Measurements from ENCODE around the gene NEUROG2.
"Not testable (repeated sequence)": the region's sequence is repeated elsewhere in the genome, so short reads cannot be mapped to it uniquely, and the experiment has no call there.

The NEUROG2 gene

DNA sequence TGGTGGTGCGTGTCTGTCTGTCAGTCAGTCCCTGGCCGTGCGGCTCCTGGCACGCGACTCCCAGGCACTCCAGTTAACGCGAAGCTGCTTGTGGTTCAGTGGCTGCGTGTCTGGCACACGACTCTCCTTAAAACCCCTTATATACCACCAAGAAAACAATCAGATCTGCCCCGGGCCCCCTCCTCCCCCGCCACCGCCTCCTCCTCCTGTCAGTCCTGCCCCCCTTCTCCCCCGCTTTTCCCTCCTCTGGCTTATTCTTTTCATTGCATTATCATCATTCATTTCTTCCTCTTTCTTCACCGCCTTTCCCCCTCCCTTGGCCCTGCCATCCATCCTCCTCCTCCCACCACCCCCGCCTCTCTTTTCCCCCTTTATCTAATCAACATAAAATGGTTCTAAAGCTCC, at the start of gene NEUROG2:
TSS of gene NEUROG2 (minus strand) at position 115 of the 405 bp plus-strand sequence. CDS start 705 bp downstream, outside the sequence.
- no peak for DNase-seq (ENCODE audit: low read depth)

DNA sequence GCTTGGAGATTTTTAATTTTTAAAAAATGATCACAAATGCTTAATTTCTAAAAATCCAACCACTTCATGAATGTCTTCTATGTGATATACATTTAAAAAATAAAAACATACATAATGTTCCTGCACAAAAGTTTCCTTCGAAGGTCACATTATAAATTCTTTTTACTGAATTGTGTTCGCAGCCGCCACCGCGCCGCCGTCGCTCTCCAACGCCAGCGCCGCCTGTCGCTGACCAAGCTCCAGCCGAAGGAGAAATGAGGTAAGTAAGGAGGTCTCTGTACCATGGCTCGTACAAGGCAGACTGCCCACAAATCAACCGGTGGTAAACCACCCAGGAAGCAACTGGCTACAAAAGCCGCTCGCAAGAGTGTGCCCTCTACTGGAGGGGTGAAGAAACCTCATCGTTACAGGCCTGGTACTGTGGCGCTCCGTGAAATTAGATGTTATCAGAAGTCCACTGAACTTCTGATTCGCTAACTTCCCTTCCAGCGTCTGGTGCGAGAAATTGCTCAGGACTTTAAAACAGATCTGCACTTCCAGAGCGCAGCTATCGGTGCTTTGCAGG, 48.8 kb upstream of the NEUROG2 start:
- no peak for DNase-seq (ENCODE audit: low read depth)

DNA sequence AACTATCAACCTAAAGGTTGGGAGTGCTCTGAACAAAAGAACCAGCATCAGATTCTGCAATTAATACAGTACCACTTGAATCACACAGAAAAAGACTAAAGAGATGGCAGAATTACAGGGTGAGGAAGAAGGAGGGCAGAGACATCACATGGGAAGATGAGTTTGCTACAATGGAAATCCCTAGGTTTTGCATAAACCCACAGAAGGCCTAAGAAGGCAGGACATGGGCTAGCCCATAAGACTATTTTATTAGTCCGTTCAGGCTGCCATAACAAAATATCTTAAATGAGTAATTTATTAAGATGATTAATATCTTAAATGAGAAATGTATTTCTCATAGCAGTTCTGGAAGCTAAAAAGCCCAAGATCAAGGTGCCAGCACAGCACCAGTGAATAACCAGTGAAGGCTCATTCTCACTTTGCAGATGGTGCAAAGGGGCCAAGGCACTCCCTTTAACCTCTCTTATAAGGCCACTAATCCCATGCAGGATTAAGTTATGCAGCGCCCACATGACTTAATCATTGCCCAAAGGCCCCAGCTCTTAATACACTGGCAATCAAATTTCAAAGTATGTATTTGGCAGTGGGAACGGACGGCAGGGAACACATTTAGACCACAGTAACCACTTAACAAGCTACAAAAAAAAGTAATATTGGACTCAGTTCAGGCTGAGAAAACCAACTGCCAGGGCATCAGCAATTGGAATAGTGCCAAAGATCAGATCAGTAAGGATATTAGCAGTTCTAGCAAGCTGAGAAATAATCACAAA, 47.6 kb upstream of the NEUROG2 start:
- DNase-seq (ENCODE audit: low read depth): no peak

DNA sequence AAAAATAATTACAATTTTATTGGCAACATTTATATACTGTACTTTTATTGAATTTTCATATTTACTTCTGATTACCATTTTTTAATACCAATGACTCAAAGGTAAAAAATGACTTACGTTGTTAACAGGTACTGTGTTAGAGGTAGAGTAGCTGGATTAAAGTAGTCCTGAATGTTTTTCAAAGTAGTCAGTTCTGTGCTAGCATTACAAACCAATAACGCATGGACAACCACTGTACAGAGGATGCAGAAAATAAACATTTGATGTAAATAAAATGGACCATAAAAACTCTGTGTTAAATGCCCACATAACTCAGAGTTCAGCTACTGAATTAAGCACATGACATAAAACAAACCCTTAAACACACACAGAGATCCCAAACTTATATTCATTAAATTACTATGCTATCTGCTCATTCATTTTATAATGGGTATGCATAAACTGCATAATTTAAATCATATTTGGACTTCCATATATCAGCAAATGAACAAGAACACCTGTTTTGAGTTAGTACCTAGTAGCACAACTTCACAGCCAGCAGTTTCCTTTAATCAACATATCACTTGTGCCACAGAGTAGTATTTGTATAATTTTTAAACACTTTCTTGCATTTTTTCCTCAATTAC, 46.4 kb upstream of the NEUROG2 start:
- no peak for DNase-seq (ENCODE audit: low read depth)

DNA sequence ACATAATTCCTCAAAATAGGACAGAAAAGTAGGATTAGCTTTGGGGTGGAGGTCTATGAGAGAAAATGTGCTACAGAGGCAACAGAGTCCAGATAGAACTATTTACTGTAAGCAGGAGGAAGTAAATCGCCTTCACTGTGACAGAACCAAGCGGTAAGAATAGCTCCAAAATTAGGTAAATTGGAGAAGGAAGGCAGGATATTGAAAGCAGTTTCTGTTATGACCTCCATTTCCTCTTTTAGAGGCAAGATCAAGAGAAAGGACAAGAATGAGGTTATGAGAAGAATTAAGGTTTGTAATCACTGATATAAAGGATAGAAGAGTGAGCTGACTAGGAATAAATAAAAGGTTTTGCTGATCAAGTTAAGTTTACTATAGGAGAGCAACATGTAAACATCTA, 44.1 kb upstream of the NEUROG2 start:
- no peak for DNase-seq (ENCODE audit: low read depth)

DNA sequence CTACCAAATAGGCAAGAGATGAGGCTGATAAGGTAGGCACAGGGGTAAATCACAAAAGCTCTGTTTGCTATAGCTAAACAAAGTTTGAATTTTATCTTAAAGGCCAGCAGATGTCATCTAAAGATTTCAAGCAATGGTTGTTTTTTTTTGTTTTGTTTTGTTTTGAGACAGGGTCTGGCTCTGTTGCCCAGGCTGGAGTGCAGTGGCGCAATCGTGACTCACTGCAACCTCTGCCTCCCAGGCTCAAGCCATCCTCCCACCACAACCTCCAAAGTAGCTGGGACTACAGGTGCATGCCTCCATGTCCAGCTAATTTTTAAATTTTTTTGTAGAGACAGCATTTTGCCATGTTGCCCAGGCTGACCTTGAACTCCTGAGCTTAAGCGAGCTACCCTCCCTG, 43.1 kb upstream of the NEUROG2 start:
- no peak for DNase-seq (ENCODE audit: low read depth)

DNA sequence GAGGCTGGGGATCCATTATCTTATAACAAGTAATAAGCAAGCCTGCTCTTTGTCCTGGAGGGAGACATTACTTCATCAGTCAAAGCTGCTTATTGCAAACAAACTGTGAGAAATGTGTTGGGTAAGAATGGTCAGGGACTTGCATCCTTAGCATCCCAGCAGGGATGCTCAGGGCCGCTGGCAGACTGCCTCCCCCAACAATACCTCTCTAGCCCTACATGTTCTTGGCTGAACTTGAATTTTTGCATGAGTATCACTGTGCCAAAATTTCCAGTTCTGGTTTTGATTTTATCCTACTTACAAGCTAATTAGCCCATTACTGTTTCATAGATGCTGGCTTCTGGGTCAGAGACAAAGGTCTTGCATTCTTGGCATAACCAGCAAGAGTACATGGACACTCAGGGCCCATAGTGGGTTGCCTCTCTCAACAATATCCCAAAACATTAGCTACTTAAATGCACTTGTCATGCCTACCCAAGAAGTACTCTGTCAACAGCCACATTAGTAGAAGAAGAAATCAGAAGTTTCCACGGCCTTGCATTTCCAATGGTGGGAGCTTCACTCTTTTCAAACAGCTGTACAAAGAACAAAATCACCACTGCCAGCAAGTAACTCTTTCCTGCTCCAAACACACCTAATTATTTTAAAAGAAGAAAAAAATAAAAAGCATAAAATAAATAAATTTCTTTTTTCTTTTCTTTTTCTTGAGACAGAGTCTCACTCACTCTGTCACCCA, 41.9 kb upstream of the NEUROG2 start:
- peak; percentile 44 for DNase-seq (ENCODE audit: low read depth)

DNA sequence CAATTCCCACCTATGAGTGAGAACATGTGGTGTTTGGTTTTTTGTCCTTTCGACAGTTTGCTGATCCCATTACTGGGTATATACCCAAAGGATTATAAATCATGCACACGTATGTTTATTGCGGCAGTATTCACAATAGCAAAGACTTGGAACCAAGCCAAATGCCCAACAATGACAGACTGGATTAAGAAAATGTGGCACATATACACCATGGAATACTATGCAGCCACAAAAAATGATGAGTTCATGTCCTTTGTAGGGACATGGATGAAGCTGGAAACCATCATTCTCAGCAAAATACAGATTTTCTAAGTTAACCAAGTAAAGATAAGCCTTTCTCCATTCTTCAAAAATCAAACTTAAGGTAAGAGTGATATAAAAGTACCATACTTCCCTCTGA, 38.3 kb upstream of the NEUROG2 start:
- not testable (repeated sequence) for DNase-seq (ENCODE audit: low read depth)

DNA sequence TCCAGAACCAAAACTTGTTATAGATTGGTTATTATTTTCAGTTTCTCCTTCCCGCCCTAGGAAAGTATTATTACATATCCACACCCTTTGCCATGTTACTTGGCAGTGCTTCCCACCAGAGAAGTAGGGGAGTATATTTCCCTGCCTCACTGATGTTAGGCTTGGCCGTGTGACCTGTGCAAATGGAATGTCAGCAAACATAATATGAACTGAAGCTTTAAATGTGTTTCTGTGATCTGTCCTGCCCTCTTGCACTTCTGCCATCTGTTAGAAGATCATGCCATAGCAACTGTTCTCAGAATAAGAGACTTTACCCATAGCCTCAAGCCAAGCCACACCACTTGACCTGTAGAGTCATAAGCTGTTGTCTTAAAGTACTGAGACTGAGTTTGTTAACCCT, 36.7 kb upstream of the NEUROG2 start:
- DNase-seq (ENCODE audit: low read depth): peak; percentile 51

DNA sequence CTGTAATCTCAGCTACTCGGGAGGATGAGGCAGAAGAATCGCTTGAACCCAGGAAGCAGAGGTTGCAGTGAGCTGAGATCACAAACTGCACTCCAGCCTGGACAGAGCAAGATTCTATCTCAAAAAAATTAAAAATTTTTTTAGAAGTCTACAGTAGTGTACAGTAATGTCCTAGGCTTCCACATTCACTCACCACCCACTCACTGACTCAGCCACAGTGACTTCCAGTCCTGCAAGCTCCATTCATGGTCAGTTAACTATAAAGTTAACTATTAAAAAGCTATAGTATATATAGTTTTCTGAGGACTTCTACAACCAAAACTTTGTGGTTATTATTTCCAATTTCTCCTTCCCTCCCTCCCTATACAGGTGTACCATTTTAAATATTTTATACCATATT, 34.7 kb upstream of the NEUROG2 start:
- DNase-seq (ENCODE audit: low read depth): no peak

DNA sequence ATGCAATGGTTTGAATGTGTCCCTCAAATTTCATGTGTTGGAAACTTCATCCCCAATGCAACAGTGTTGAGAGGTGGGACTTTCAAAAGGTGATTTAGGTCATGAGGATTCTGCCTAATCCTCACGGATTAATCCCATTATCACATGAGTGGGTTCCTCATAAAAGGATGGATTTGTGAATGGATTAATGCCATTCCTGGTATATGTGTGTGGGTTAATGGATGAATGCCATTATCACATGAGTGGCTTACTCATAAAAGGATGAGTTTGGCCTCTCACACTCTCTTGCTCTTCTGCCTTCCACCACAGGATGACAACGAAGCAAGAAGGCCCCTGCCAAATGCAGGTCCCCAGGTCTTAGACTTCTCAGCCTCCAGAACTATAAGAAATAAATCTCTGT, 30.5 kb upstream of the NEUROG2 start:
- DNase-seq (ENCODE audit: low read depth): no peak

DNA sequence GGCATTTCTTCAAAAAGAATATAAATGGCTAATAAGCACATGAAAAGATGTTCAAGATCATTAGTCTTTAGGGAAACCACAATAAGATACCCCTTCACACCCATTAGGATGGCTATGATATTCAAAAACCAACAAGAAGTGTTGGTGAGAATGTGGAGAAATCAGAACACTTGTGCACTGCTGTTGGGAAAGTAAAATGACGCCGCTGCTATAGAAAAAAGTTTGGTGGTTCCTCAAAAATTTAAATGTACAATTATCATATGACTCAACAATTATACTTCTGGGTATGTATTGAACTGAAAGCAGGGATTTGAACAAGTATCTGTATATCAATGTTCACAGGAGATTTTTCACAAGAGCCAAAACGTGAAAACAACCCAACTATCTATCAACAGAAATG, 29.4 kb upstream of the NEUROG2 start:
- no peak for DNase-seq (ENCODE audit: low read depth)

DNA sequence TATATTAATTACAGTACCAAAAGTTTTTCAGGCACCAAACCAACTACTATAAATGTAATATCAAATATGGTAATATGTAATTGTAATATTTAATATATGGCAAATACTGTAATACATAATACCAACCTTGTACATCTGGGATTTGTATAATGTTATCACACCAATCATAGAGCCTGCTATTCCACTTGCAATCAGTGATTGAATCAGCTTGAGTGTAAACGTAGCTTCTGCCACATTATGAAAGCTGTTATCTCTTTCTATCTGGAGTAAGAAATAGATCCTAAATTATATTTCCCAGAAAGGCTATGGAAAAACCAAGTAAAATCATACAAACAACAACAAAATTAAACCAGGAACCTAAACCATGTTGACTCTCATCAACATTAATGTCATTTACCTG, 24.7 kb upstream of the NEUROG2 start:
- DNase-seq (ENCODE audit: low read depth): no peak

DNA sequence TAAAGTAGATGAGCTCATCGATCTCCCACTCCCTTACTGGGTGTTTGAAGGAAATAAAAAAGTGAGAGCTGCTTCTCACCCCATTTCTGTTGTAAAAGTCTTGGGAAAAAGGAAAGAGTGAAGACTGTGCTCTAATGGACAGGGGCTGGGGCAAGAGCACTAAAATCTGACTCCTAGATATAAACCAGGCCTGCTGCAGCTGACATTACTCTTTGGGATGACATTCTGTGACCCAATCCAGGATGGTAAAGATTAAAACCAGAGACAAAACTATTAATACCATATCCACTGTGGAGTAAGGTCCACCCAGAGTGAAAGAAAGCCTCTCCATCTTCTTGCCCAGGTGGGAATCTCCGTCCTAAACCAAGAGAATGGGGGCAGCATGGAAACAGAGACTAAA, 20.1 kb upstream of the NEUROG2 start:
- no peak for DNase-seq (ENCODE audit: low read depth)

DNA sequence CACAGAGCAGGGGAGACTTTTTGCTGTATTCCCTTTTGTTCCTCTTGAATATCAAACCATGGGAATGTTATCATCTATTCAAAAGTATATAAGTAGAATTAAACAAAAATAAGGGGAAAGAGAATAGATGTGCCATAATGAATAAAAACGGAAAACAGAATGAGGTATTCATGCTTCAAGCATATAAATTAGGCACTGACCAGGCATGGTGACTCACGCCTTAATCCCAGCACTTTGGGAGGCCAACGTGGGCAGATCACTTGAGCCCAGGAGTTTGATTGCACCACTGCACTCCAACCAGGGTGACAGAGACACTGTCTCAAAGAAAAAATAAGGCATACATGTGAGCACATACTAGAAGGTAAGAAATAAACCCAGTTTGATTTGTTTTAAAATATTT, 16.3 kb upstream of the NEUROG2 start:
- no peak for DNase-seq (ENCODE audit: low read depth)

DNA sequence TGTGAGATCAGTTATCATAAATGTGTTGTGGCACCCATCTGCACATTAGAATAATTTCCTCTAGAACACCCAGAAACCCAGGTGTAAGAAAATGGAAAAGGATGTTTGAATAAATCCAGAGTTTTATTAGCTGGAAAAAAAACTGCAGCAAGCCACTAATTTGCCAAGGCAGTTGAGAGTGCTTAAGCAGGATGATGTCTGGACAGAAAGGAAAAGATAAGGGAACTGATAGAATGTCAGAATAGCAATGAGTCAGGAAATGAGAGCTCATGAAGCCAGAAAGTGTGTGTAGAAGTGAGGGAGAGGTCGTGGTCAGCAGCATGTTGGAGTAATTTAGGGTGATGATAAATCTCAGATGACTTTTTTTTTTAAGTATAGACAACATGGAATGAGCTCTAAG, 15.2 kb upstream of the NEUROG2 start:
- DNase-seq (ENCODE audit: low read depth): no peak

DNA sequence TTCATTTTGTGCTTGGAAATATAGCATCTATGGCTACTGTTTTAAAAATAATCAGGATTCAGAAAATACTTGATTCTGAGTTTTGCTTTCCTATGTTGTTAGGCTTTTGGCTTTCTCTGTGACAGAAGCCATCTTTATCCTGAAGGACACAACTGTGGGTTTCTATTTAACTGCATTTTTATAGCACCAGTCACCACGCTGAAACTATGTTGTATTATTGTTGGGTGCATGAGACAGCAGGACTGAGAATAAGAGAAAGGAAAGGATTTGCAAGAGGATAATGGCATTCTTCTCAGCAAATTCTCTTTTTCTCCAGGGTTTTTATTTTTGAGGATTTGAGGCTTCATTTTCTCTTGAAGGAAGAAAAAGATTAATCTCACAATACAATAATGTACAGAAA, 10.1 kb upstream of the NEUROG2 start:
- DNase-seq (ENCODE audit: low read depth): no peak

DNA sequence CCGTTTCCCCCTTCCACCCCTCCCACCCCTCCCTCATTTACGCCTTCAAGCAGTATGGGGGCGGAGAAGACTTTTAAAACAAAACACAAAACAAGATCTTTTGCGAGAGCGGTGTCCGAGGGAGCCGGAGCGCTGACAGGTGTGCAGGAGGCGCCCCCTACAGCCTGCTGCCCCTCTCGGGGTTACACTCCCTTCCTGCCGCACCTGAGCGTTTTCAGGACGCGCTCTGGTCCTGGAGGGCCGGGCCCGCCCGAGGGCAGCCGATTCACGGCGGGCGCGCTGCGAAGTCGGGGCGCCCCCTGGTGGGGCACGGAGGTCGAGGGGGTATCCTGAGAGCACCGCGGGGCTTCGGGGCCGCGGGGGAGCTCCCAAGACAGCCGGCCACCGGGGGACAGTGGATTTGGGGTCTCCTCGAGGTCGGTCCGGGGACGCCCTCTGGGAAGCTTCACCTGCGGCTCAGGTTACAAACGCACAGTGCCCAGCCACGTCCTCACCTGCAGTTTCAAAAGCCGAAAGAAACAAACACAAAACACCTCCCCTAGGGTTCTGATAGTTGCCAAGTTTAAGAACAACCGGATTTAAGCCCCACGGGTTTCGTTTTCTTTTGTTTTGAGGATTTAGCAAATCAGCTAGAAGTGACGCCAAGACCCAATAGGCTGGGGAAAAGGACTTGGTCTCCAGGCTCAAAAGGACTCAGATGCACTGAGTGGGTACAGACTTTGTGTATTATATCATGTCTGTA, 8.0 kb upstream of the NEUROG2 start:
- no peak for DNase-seq (ENCODE audit: low read depth)

DNA sequence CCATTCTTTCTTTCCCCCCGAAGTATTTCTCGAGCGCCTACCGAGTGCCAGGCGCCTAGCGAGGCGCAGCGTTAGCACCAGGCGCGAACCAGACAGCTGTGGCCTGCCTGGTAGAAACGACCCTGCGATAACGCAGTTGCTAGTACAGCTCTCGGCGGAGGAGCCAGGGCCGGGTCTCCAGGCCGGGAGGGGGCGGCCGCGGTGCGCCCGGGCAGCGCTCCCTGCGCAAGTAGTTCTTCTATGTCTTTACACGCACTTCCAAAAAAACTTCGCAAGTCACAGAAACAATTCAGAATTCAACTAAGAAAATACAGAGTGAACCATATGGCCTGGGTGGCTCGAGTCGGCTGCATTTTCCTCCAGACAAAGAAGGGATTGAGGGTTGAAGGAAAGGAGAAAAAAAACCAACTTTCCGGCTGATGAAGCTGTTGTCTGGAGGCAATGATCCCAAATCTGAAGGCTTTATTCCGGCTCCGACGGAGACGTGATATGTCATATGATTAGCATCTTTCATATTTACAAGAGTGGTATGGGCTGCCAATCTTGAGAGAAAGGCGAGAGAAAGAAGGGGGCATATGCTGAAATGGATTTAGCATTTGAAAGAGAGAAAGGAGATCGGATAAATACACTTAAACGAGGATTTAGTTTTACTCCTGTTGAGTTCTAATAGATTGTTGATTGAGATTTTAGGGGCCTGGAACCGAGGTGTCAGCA, 7.2 kb upstream of the NEUROG2 start:
- DNase-seq (ENCODE audit: low read depth): no peak

DNA sequence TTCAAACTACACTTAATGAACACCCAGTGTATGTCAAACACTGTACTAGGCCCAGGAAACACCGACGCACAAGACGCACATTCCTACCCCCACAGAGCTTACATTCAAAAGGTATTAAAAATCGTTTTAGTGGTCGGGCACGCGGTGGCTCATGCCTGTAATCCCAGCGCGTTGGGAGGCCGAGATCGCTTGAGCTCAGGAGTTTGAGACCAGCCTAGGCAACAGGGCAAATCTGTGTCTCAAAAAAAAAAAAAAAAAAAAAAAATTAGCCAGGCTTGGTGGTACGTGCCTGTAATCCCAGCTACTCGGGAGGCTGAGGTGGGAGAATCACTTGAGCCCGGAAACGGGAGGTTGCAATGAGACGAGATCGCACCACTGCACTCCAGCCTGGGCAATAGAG, 6.5 kb upstream of the NEUROG2 start:
- not testable (repeated sequence) for DNase-seq (ENCODE audit: low read depth)

Data from fibroblast of the conjunctiva (primary cell).